Activated CD8-positive, alpha-beta T cell treated with anti-CD3 and anti-CD28 coated beads for 36 hours (primary cell): ENCODE data around the gene DNAH1. TPM values are rescaled to one million over a fixed set of nuclear protein-coding genes. Genes with fewer than 3 reads are reported as not detected.

Source experiments
- ATAC-seq: fragments of 200-7000 bp; cut with Tn5 transposase; one replicate; pipeline ENCODE4 v1.10.0; 2021; ENCODE audit warnings: mild to moderate bottlenecking, moderate library complexity
- CTCF ChIA-PET: fragments of 350-600 bp; sonication (Branson Sonifier 250); formaldehyde crosslinking; loops from one replicate; lab custom pipeline; 2021; ENCODE audit warnings: antibody characterized with exemption; lab: Charles Lee
- POLR2A ChIA-PET: fragments of 350-600 bp; sonication (Branson Sonifier 250); formaldehyde crosslinking; loops from one replicate; lab custom pipeline; 2021; ENCODE audit warnings: antibody characterized with exemption; lab: Charles Lee
- DNase-seq: peaks from one replicate; pipeline ENCODE4 v3.0.0-alpha.2; 2020
- H3K27ac Mint-ChIP-seq: one replicate; pipeline ENCODE4 v1.8.0; 2021; ENCODE audit warnings: mild to moderate bottlenecking, mixed read lengths
- H3K27me3 Mint-ChIP-seq: one replicate; pipeline ENCODE4 v1.8.0; 2021; ENCODE audit warnings: mixed read lengths
- H3K36me3 Mint-ChIP-seq: one replicate; pipeline ENCODE4 v1.8.0; 2021; ENCODE audit warnings: low read depth, mixed read lengths
- H3K4me1 Mint-ChIP-seq: one replicate; pipeline ENCODE4 v1.8.0; 2021; ENCODE audit warnings: low read depth, mixed read lengths
- H3K4me3 Mint-ChIP-seq: one replicate; pipeline ENCODE4 v1.8.0; 2021; ENCODE audit warnings: mild to moderate bottlenecking, moderate library complexity, mixed read lengths
- H3K9me3 Mint-ChIP-seq: one replicate; pipeline ENCODE4 v1.8.0; 2021; ENCODE audit warnings: mixed read lengths
- intact Hi-C: fragments of 100-400 bp; cut with micrococcal nuclease; formaldehyde crosslinking; loops from one replicate; pipeline ENCODE4 v1.10.0; 2022
- total RNA-seq, 2 experiments: library from RNA; stranded (reverse); gene quantifications; one replicate each; pipeline ENCODE4 v1.2.3, GENCODE V29; 2021
- TF ChIP-seq, protein P1 (sequence below): fragments of 200-600 bp; IDR thresholded peaks from one replicate; pipeline ENCODE4 v1.8.0; 2022; ENCODE audit warnings: antibody characterized with exemption, mild to moderate bottlenecking

The DNAH1 gene
- total RNA-seq, 2 experiments from 2014 or later, result 9.2 to 10.2 TPM

DNA sequence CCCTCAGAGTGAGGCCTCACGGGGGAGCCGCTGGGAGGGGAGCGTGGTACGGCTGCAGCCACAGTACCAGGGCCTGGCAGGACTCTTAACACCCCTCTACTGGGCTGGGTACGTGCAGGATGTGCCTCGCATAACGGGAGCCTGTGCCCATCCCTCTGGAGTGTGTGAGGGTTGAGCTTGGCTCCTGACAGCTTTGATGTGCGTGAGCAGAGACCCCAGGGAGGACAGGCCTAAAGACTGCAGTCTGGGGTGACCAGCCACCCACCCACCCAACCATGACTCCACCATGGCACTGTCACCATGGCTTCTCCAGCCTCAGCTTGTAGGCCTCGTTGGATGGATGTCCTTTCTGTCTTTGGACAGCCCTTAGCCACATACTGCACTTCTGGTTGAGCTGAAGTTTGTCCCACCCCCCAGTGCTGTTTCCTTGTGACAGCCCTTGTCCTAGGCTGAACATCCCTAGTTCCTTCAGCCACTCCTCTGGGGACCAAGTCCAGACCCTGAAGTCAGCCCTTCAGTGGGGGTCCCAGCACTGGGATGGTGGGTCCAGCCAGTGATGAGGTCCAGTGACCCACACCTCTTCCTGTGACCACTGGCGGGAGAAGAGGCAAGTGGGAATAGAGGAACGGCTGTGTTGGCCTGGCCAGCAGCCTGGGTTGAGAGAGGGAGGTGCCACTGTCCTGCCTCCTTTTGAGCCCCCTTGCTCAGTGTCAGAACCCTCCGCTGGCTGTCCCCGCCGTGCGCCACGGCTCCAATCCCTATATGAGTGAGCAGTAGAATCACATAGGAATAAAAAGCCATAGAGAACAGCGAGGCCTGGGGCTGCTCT, 22.4 kb upstream of the DNAH1 start:
- CTCF ChIA-PET, result interaction anchor here (1.5 to 18.7 kb wide), 2 partner anchors 44 to 92 kb away, joined by 3 to 264 read pairs; no protein-coding TSS in a partner anchor
- ATAC-seq, result no peak
- no peak overlapping the region for H3K4me3 Mint-ChIP-seq
- intact Hi-C loops, result loop anchor here (5.0 kb wide), 1 partner anchor 154 kb away; the partner anchor contains the start of gene SEMA3G
- H3K4me1 Mint-ChIP-seq, result peaks cover 15% of the 10 kb centered on the region
- no peaks in the 10 kb centered on the region for H3K9me3 Mint-ChIP-seq
- TF ChIP-seq, protein P1, sequence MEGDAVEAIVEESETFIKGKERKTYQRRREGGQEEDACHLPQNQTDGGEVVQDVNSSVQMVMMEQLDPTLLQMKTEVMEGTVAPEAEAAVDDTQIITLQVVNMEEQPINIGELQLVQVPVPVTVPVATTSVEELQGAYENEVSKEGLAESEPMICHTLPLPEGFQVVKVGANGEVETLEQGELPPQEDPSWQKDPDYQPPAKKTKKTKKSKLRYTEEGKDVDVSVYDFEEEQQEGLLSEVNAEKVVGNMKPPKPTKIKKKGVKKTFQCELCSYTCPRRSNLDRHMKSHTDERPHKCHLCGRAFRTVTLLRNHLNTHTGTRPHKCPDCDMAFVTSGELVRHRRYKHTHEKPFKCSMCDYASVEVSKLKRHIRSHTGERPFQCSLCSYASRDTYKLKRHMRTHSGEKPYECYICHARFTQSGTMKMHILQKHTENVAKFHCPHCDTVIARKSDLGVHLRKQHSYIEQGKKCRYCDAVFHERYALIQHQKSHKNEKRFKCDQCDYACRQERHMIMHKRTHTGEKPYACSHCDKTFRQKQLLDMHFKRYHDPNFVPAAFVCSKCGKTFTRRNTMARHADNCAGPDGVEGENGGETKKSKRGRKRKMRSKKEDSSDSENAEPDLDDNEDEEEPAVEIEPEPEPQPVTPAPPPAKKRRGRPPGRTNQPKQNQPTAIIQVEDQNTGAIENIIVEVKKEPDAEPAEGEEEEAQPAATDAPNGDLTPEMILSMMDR, result no peak
- peaks cover 9% of the 10 kb centered on the region for H3K36me3 Mint-ChIP-seq
- no peaks in the 10 kb centered on the region for H3K27me3 Mint-ChIP-seq
- POLR2A ChIA-PET, result interaction anchor here (0.8 kb wide), 1 partner anchor 73 kb away, joined by 3 read pairs; no protein-coding TSS in a partner anchor
- H3K27ac Mint-ChIP-seq, result no peak overlapping the region
- no peak for DNase-seq

DNA sequence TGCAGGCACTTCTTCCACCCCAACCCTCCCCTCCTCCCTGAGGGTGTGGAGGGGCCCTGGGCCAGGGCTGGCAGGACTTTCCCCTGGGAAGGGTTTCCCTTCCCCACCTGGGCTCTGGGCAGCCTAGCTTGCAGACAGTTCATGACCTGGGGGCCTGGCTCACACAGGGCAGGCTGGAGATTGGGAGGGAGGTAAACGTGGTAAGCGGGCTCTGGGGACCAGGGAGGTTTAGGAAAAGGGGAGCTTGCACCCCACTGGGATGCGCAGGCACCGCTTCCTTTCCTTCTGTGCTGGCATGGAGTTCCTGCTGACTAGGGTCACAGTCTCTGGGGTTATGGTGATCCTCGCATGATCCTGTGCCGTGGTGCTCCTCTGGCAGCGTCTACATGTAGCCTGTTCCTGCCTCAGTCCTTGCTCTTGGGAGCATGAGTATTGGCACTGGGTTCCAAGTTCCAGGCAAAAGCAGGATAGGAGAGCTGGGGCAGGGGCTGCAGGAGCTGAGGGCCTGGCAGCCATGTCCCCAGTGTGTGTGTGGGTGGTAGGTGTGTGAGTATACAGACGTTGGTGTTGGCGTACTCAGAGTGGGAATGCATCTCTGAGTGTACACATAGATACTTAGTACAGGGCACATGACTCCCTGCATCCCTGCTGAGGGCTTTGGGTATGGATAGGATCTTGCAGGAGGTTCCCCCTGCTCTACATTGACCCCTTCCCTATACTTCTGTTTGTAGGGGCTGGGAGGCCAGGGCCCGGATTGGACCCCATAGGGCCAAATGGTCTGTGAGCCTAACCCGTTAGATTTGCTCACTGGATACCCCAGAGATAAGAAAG, 21.6 kb upstream of the DNAH1 start:
- Mint-ChIP-seq H3K4me1 (peaks cover 13% of the 10 kb centered on the region), H3K27me3 (no peaks in the 10 kb centered on the region), H3K27ac (no peak overlapping the region), H3K9me3 (no peaks in the 10 kb centered on the region), H3K36me3 (peaks cover 9% of the 10 kb centered on the region), H3K4me3 (no peak overlapping the region)
- ChIA-PET POLR2A (interaction anchor here (0.8 to 1.0 kb wide), 3 partner anchors 24 to 74 kb away, joined by 3 to 4 read pairs (median 3); no protein-coding TSS in a partner anchor), CTCF (interaction anchor here (1.5 to 18.7 kb wide), 2 partner anchors 43 to 91 kb away, joined by 3 to 264 read pairs; no protein-coding TSS in a partner anchor)
- TF ChIP-seq, protein P1, result no peak
- DNase-seq (no peak), ATAC-seq (no peak)
- intact Hi-C loops, result loop anchor here (5.0 kb wide), 1 partner anchor 153 kb away; the partner anchor contains the start of gene SEMA3G

DNA sequence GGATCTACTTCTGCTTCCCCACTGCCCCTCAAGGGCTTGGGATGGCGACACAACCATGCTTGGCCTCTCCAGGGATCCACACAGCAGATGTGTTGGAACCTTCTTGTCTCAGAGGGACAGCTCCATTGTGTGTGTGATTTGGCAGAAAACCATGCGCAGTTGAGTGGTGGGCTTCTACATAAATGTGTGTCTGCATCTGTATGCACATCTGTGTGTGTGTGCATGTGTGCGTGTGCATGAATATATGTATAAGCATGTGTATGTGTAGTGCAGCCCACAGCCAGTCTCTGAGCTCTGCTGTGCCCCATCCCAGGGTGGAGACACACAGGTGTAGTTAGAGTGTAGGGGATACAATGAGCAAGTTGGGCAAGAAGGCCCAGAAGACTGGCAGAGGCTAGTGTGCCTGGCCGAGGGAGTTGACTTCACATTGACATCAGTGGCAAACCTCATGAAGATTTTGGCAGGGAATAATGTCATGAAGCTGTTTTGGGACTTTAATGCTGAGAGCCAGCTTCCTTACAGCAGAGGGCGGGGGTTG, 20.4 kb upstream of the DNAH1 start:
- no peaks in the 10 kb centered on the region for H3K27me3 Mint-ChIP-seq
- TF ChIP-seq, protein P1, result no peak
- H3K4me3 Mint-ChIP-seq, result no peak overlapping the region
- H3K27ac Mint-ChIP-seq, result no peak overlapping the region
- ChIA-PET CTCF (interaction anchor here (0.6 to 18.7 kb wide), 5 partner anchors 11 to 294 kb away, joined by 3 to 264 read pairs (median 4); no protein-coding TSS in a partner anchor), POLR2A (interaction anchor here (0.9 to 1.2 kb wide), 3 partner anchors 19 to 33 kb away, joined by 3 read pairs; no protein-coding TSS in a partner anchor)
- intact Hi-C loops, result no loop called here
- H3K36me3 Mint-ChIP-seq, result peaks cover 9% of the 10 kb centered on the region
- DNase-seq, result no peak
- peaks cover 12% of the 10 kb centered on the region for H3K4me1 Mint-ChIP-seq
- H3K9me3 Mint-ChIP-seq, result no peaks in the 10 kb centered on the region
- no peak for ATAC-seq

DNA sequence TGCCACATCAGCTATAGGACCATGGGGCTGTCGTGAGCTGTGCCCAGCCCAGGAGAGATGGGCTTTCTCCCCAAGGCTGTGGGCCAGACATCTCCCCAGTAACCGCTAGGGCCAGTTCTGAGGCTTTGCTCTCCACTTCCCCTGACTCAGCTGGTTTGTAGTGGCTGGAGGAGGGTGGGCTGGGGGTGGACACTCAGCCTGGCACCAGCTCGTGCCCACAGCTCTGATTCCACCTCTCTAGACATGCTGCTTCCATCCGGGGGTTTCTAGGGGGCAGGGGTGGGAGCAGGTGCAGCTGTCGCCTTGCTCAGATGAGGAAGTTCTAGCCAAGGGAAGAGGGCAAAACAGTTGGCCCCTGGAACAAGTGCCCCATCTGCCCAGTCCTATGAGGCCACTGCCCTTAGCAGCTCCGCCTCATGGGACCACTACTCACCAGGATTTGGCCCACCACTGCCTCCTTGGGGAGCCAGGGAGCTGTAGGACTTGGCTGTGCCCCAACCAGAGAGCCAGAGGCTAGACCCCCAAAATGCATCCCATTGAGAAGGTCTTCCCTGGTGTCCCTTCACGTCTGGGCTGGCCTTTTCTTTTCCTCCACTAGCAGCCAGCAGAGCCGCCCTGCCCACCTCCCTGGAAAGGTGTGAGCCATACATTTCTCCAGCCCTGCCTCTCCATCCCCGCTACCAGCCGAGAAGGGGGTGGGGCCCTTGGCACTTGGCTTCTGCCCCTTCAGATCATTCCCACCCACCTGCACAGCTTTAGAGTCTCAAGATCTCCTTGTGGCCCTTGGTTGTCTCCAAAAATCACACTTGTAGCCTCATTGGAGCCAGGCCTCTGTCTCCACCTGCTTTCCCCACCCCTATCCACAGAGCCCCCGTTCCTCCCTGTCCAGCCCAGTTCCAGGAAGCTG, 18.6 kb upstream of the DNAH1 start:
- CTCF ChIA-PET, result interaction anchor here (0.7 to 18.7 kb wide), 4 partner anchors 10 to 77 kb away, joined by 3 to 264 read pairs (median 6); no protein-coding TSS in a partner anchor
- TF ChIP-seq, protein P1, result no peak
- intact Hi-C loops, result no loop called here
- DNase-seq (no peak), ATAC-seq (no peak)
- Mint-ChIP-seq H3K9me3 (no peaks in the 10 kb centered on the region), H3K4me1 (peaks cover 11% of the 10 kb centered on the region), H3K4me3 (no peak overlapping the region), H3K36me3 (no peaks in the 10 kb centered on the region), H3K27me3 (no peaks in the 10 kb centered on the region), H3K27ac (no peak overlapping the region)
- POLR2A ChIA-PET, result interaction anchor here (1.0 to 1.5 kb wide), 3 partner anchors 9 to 10 kb away, joined by 3 to 4 read pairs (median 3); partner anchors contain the start of gene GLYCTK
